Skeletal muscle cell (primary cell): ENCODE measurements around the gene TBK1.
"Not testable (repeated sequence)": the region's sequence is repeated elsewhere in the genome, so short reads cannot be mapped to it uniquely, and the experiment has no call there.

Experiments
- DNase-seq: peaks from one replicate; pipeline ENCODE4 v3.0.0-alpha.2; 2010; ENCODE audit warnings: low read depth
- H3K4me3 ChIP-seq: 2 replicates; pipeline ENCODE4 v1.5.1; 2011; ENCODE audit warnings: low read depth, mild to moderate bottlenecking, control low read depth, low read length, moderate library complexity

TBK1 gene

DNA sequence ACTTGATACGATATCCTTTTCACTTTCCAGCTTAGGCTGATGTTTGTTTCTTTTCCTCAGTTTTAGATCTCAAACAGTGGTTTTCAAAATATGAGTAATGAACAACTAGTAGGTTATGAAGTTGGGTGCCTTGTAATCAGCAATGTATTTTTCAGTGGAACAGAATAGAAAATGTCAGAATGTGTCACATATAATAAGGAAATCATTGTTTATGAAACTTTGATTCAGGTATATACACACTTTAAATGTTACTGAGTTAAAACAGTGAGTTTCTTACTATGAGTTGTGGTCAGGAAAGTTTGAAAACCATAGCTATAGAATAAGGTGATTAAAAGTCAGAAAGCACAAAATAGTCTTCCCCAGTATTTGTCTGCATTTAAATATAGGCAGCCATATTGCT is 39.8 kb downstream of the TBK1 start:
- no peak overlapping the region for H3K4me3 ChIP-seq
- DNase-seq, result no peak

DNA sequence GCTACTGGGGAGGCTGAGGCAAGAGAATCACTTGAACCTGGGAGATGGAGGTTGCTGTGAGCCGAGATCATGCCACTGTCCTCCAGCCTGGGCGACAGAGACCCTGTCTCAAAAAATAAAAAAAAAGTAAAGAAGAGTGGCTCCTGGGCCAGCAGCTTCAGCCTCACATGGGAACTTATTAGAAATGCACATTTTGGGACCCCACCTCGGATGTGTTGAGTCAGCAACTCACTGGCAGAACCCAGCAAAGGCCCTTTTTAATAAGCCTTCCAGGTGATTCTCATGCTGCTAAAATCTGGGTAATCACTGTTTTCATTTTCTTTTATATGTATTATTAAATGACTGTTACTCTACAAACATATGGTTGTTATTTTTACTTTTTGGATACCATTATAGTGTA is 41.6 kb downstream of the TBK1 start:
- H3K4me3 ChIP-seq, result no peak overlapping the region
- DNase-seq, result no peak

DNA sequence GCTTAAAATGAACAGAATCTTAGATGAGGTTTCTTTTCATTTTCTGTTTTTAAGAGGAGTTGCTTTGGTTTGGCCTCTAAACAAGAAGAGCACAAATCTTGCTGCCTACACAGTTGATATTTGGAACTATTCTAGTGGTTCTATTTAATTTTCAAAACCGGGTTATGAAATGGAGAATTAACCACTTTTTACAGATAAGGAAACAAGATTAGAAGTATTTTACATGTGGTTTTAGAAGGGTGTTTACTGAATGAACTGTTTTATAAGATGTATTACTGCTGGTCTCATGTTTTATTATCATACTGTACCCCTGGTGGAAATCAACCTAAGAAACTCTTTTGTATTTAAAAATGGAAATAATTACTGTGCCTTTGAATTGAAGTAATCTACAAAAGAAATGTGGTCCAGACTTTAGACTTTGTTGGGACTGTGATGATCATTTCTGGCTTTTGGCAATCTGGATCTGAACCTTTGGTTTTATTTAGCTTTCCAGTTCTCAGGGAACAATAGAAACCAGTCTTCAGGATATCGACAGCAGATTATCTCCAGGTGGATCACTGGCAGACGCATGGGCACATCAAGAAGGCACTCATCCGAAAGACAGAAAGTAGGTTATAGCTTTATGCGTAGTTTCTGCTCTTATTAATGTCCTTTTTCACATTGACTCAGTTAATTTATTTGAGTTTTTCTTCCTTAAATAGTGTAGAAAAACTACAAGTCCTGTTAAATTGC is 43.2 kb downstream of the TBK1 start:
- DNase-seq, result no peak

DNA sequence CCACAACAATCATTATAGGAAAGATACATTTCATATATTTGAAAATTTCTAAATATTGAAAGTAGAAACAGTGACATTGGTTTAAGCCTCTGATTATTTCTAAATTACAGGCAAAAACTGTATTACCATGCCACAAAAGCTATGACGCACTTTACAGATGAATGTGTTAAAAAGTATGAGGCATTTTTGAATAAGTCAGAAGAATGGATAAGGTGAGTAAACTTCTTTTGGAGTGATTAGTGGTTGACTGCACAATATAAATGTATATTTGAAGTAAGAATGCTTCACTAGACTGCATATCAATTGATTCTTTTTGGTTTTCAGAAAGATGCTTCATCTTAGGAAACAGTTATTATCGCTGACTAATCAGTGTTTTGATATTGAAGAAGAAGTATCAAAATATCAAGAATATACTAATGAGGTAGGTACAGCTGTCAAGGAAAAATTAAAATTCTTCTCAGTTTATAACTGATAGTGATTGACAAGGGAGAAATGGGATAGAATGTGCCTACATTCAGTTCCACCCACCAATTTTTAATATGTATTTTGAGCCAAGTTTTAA is 45.0 kb downstream of the TBK1 start:
- no peak overlapping the region for H3K4me3 ChIP-seq
- DNase-seq, result no peak

More for the DNA sequence above, 43.2 kb downstream of the TBK1 start:
- H3K4me3 ChIP-seq, result no peak overlapping the region

DNA sequence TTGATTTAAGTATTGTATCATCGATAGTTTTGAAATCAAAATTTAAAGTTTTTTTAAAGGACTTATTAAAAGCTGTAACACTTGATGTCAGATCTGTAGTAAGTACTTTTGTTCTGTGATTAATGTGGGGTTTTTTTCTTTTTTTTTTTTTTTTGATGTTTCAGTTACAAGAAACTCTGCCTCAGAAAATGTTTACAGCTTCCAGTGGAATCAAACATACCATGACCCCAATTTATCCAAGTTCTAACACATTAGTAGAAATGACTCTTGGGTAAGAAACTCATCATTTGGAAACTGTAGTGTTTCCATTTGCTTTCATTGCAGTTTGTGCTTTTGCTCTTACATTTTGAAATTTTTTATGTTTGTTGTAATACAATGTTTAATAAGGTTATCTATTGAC is 45.6 kb downstream of the TBK1 start:
- no peak overlapping the region for H3K4me3 ChIP-seq
- no peak for DNase-seq

DNA sequence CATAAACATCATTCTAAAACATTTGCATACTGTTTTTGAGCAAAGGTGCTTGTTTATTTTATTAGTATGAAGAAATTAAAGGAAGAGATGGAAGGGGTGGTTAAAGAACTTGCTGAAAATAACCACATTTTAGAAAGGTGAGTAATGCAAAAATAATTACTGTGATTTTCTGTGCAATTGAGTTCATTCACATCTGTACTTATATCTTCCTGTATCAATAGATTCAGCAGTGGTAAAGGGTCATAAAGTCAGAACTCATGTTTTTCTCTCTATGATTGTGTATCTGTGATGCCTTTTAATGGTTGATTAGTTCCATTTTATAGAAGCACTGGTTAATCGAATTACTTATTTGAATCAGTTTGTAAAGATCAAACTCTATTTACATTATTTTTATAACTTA is 46.0 kb downstream of the TBK1 start:
- no peak overlapping the region for H3K4me3 ChIP-seq
- no peak for DNase-seq

DNA sequence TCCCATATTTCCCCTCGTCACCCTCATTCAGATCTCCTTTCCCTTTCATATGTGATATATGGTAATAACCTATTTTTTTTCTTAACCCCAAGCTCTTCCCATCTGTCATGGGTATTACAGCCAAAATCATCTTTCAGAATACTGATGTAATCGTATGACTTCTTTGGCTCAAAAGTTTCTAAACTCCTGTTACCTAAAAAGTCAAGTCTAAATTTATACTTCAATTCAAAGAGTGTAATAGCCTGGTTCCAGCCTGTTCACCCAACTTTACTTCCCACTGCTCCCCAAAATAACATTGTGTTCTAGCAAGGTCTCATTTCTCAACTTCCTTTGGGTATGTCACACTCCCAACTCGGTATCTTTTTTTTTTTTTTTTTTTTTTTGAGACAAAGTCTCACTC is 48.5 kb downstream of the TBK1 start:
- no peak overlapping the region for H3K4me3 ChIP-seq
- no peak for DNase-seq

DNA sequence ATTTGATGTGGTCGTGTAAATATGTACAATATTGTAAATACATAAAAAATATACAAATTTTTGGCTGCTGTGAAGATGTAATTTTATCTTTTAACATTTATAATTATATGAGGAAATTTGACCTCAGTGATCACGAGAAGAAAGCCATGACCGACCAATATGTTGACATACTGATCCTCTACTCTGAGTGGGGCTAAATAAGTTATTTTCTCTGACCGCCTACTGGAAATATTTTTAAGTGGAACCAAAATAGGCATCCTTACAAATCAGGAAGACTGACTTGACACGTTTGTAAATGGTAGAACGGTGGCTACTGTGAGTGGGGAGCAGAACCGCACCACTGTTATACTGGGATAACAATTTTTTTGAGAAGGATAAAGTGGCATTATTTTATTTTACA is 49.6 kb downstream of the TBK1 start:
- no peak for DNase-seq
- H3K4me3 ChIP-seq, result no peak overlapping the region

DNA sequence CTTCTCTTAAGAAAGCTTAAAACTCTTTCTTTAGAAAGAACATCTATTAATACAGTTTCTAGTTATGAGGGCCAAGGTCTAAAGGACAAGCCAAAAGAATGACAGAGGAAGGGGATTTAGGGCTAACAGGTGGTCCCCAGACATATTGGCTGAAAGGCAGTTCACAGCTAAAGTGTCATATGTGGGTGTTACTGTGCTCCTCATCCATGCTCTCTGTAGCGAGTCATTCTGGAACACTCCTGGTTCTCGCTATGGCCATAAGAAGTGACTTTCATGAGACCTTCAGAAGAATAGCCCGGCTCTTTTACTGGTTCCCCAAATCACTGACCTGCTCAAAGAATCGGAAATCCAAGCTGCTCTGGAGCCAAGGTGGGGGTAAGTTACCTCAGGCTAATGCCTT is 55.0 kb downstream of the TBK1 start:
- no peak for DNase-seq
- no peak overlapping the region for H3K4me3 ChIP-seq

DNA sequence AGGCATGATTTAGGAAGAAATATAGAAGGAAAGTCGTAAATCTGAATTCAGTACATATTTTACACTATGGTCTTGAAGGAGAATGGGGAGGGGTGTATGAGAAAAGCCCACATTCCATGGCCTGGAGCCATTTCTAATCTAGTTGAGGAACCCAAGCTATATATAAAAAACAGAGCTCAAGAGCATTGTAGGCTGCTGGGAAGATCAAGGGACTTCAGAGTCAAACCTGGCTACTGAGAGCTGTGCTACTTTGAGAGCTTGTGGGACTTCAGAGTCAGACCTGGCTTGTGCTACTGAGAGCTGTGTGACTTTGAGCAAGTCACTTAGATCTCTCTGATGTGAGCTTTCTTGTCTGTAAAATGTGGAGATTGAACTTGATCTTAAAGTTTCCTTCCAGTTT is 58.7 kb downstream of the TBK1 start:
- no peak for DNase-seq
- no peak overlapping the region for H3K4me3 ChIP-seq

DNA sequence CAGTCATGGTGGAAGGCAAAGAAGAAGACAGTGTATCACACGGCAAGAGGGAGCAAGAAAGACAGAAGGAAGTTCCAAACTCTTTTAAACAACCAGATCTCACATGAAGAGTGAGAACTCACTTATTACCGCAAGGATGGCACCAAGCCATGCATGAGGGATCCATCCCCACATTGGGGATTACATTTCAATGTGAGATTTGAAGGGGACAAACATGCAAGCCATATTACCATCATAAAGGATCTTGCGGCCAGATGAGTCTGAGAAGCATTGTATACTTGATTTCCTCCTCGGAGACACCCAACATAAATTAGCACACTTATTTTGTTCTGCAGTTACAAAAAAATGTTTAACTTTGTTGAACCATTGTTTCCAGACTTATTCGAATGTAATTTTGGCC is 66.5 kb downstream of the TBK1 start:
- H3K4me3 ChIP-seq, result no peak overlapping the region
- no peak for DNase-seq

DNA sequence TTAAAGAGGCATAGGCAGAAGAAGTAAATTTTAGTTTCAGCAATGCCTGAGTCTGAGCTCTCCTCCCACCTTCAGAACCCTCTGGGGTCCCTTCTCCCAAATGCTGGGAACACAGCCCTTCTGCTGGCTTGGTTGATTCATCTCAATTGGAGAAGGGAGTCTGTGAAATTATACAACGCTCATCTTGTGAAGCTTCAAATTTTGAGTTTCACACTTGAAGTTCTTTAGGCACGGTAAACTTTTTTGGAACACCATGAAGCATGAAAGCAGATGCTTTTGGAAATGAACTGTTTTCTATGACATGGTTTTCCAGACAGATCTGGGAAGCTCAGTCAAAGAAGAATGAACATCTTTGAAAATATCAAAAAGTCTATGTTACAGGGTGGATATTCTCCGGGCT is 69.9 kb downstream of the TBK1 start:
- H3K4me3 ChIP-seq, result no peak overlapping the region
- no peak for DNase-seq

DNA sequence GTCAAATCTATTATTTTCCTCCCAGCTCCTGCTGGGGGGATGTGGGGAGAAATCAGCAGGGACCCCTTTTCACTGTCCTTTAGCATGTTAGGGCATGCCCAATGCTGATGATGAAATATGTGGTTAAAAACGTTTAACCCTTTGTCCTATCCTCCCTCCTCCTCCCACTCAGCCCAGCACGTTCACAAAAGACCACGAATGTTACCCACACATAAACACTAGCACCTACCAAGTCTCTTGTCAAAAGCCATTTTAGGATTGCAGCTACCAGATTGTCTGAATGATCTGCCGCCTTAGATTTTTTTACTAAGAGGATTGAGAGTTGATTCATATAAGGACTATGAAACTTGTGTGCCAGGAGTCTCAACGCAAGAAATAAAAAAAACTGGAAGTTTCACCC is 70.4 kb downstream of the TBK1 start:
- no peak overlapping the region for H3K4me3 ChIP-seq
- peak; percentile 78 for DNase-seq

DNA sequence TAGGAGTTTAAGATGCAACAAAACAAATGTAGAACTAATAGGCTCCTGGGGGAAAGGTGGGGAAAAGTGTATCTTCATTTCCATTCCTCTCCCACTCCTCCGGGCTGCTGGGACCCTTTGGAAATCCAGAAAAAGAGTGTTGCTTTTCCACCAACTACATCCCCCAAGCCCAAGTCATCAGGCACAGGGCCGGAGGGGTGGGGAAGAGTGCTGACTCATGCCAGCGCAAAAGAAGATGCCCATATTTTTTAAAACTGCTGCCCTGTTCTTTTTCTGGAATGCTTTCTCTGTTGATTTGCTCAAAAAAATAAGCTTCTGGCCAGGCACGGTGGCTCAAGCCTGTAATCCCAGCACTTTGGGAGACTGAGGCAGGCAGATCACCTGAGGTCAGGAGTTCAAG is 70.9 kb downstream of the TBK1 start:
- no peak overlapping the region for H3K4me3 ChIP-seq
- DNase-seq, result no peak

DNA sequence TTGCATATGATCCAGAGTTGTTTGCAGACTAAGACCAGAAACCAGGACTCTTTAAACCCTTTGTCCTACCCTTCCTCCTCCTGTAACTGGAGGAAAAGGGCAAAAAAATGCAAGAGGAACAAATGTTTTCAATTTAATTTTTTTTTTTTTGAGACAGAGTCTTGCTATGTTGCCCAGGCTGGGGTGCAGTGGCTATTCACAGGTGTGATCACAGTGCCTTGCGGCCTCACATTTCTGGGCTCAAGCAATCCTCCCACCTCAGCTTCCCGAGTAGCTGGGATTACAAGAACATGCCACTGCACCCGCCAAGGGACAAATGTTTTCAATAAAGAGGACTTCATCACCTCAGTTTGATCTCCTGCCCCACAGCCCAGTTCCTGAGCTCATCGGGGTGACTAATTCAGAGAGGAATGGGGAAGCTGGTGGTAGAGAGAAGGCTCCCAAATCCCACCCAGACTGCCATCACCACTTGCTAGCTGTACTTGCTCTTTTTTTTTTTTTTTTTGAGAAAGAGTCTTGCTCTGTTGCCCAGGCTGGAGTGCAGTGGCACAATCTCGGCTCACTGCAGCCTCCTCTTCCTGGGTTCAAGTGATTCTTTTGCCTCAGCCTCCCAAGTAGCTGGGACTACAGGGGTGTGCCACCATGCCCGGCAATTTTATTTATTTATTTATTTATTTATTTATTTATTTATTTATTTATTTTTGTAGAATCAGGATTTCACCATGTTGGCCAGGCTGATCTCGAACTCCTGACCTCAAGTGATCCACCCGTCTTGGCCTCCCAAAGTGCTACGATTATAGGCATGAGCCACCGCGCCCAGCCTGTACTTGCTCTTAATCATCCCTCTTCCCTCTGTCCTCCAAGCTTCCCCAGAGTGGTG is 71.9 kb downstream of the TBK1 start:
- peak; percentile 32 for DNase-seq
- not testable (repeated sequence) for H3K4me3 ChIP-seq

DNA sequence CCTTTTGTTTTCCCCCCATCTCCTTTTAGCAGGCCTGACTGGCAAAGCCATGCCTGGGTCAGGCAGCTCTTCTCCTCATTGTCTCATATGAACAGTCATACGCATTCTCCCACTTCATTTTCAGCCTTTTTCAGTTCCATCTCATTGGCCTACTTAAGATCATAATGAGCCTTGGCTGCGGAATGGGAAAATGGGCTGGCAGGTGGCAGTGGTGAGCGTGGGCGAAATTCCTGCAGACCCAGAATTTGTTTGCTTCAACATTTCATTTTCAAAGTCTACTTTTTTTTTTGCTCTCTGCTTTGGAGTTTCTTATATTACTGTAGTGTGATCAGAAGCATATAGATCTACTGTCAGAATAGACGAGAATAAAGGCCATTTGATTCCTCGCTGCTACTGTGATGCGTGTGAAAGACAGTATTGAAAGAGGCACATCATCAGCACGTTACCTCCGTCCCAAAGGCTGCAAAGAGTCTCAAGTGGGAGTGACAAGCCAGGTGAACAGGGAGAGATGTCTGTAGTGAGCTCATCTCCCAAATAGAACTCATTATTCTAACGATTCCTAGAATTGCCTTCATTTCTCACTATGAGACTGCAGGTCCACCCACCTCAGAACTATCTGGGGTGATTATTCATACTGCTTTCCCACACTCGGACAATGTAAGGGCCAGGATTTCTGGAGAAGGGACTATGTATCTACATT is 73.7 kb downstream of the TBK1 start:
- no peak overlapping the region for H3K4me3 ChIP-seq
- DNase-seq, result no peak

DNA sequence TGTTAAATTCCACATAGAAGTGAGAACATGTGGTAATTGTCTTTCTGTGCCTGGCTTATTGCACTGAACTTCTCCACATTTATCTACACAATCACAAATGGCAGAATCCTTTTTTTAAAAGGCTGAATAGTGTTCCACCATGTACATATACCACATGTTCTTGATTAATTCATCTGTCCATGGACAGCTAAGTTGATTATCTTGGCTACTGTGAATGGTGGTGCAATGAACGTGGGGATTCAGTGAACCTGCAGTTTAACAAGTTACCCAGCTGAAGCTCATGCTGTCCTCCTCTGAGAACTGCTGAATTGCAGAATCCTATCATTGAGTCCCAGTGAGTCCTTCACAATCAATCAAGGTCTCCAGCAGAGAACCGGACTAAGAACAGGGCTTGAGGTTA is 74.9 kb downstream of the TBK1 start:
- no peak overlapping the region for H3K4me3 ChIP-seq
- no peak for DNase-seq

DNA sequence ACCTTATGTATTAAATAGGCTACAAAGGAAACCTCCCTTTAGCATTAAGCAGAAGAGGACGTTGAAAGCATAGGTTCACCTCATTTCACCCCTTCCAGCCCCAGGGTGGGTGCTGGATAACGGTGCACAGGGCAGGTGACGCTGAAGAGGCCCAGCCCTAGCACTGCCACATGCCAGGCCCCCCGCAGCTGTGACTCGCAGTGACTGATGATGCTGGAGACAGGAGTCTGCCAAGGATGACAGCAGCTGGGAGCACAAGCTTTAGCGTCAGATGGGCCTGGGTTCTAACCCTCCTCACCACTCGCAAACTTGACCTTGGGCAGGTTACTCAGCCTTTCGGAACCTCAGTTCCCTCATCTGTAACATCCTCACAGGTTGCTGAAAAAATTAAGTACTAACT is 76.7 kb downstream of the TBK1 start:
- DNase-seq, result no peak
- no peak overlapping the region for H3K4me3 ChIP-seq

DNA sequence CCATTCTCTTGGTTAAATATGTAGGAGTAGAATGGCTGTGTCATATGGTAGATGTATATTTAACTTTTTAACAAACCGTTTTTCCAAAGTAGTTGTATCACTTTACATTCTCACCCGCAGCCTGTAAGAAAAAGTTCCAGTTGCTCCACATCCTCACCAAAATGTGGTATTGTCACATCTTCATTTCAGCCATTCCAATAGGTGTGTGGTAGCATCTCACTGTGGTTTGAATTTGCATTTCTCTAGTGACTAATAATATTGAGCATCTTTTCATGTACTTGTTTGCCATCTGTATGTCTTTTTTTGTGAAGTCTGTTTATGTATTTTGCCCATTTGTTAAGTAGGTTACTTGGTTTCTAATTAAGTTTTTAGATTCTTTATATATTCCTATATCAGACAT is 78.6 kb downstream of the TBK1 start:
- no peak overlapping the region for H3K4me3 ChIP-seq
- DNase-seq, result no peak

DNA sequence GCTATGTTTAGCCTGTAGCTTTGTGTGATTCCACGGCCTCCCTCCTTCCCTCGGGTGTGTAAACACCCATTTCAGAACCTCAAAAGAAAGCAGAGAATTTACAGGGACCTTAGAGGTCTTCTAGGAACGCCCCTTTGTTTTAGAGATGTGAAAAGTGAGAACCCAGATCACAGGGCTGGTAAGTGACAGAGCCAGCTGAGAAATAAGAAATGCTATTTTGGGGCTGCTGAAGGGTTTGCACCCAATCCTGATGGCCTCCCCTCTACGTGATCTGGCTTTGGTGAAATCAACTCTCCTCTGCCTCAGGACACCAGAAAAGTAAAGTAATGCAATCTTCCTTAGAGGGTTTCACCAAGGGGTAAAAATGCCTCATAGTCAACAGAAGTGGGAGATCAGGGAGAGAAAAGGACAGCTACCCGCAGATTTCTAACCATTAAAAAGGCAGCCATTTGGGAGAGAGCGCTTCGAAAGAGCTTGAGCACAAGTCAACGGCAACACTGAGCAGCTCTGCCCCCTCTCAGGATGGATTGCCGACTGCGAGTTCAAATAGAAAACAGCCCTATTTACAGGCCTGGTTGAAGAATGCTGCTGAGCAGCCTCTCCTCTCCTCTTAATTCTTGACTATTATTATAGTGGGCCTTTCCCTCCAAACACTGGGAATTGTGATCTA is 79.9 kb downstream of the TBK1 start:
- no peak for DNase-seq
- no peak overlapping the region for H3K4me3 ChIP-seq
